NT2/D1 (cell line): Measurements from ENCODE around the gene RUVBL1.

ENCODE experiments used
- YY1 ChIP-seq: IDR thresholded peaks from 2 replicates; pipeline ENCODE4 v1.6.1; 2011; ENCODE audit not compliant: insufficient read length, insufficient read depth
- ZNF274 ChIP-seq: IDR thresholded peaks from 2 replicates; pipeline ENCODE4 v1.6.1; 2011; ENCODE audit warnings: mild to moderate bottlenecking, low read depth, low read length

GRCh38 chr3:128131897-128132646 lies 8.5 kb upstream of the RUVBL1 start:
- TF ChIP-seq ZNF274 (no peak), YY1 (no peak)
